GM12878 (cell line): ENCODE results near the gene SKP2. TPM values are rescaled to one million over a fixed set of nuclear protein-coding genes. Genes with fewer than 3 reads are reported as not detected.

Source experiments
- ATAC-seq: fragments of 200-7000 bp; cut with Tn5 transposase; 3 replicates; pipeline ENCODE4 v1.9.1; 2020; ENCODE audit warnings: mild to moderate bottlenecking, moderate library complexity
- BruUV-seq: library from RNA; stranded (reverse); fragments of 400-500 nt; replicated peaks from 2 replicates; lab custom pipeline; 2021; lab: Mats Ljungman, UMichigan
- CTCF ChIA-PET: fragments of 300-600 bp; sonication (Branson Sonifier 250); formaldehyde crosslinking; extraction: SDS; loops from one replicate; lab custom pipeline; 2021; ENCODE audit warnings: inconsistent platforms; lab: Yijun Ruan, JAX
- POLR2A ChIA-PET: fragments of 350-600 bp; formaldehyde crosslinking; extraction: SDS; loops from one replicate; lab custom pipeline; 2021; ENCODE audit warnings: inconsistent platforms; lab: Charles Lee
- RAD21 ChIA-PET: fragments of 300-600 bp; sonication (Branson Sonifier 250); formaldehyde crosslinking; loops from one replicate; lab custom pipeline; 2023; ENCODE audit warnings: antibody characterized with exemption; ENCODE audit not compliant: unreplicated experiment; lab: Charles Lee
- SMC1A ChIA-PET: fragments of 300-600 bp; sonication (Branson Sonifier 250); formaldehyde crosslinking; loops from one replicate; lab custom pipeline; 2023; ENCODE audit not compliant: unreplicated experiment, uncharacterized antibody; lab: Charles Lee
- DNase-seq: peaks from one replicate; pipeline ENCODE4 v3.0.0-alpha.2; 2011; ENCODE audit warnings: low read depth, low spot score
- FAIRE-seq: peaks from 3 replicates; lab custom pipeline; 2011; peaks lifted over from hg19 to GRCh38; lab: Jason Lieb, UNC
- H2AFZ ChIP-seq: 2 replicates; pipeline ENCODE4 v1.6.0; 2011; ENCODE audit warnings: low read depth, low read length, control low read depth; ENCODE audit not compliant: control insufficient read depth
- H3K27ac ChIP-seq: 2 replicates; pipeline ENCODE4 v1.5.1; 2011; ENCODE audit warnings: control low read depth; ENCODE audit not compliant: control insufficient read depth, insufficient read depth
- H3K27me3 ChIP-seq, 2 experiments: replicated peaks in 1 of 2; 2 replicates each; pipeline versions ENCODE4 v1.6.0 to v1.6.1; 2011; ENCODE audit warnings: low read length in 1 of 2; ENCODE audit not compliant: control insufficient read depth in 2 of 2, insufficient read depth in 2 of 2
- H3K36me3 ChIP-seq, 2 experiments: 2 replicates each; pipeline ENCODE4 v1.5.1; 2011; ENCODE audit warnings: low read length in 1 of 2; ENCODE audit not compliant: control insufficient read depth in 2 of 2, insufficient read depth in 2 of 2
- H3K4me1 ChIP-seq: 2 replicates; pipeline ENCODE4 v1.6.1; 2011; ENCODE audit warnings: mild to moderate bottlenecking, low read length, moderate library complexity, mixed read lengths; ENCODE audit not compliant: control insufficient read depth, insufficient read depth
- H3K4me2 ChIP-seq: 2 replicates; pipeline ENCODE4 v1.6.0; 2011; ENCODE audit warnings: control low read depth; ENCODE audit not compliant: control insufficient read depth, insufficient read depth
- H3K4me3 ChIP-seq: fragments of 200-600 bp; sonication (generic); 2 replicates; pipeline ENCODE4 v1.5.1; 2016
- H3K79me2 ChIP-seq: 2 replicates; pipeline ENCODE4 v1.6.0; 2011; ENCODE audit warnings: low read length; ENCODE audit not compliant: control insufficient read depth, insufficient read depth
- H3K9ac ChIP-seq: 2 replicates; pipeline ENCODE4 v1.8.0; 2011; ENCODE audit warnings: low read length, control low read depth, mixed read lengths; ENCODE audit not compliant: control insufficient read depth, insufficient read depth
- H3K9me3 ChIP-seq: replicated peaks from 3 replicates; pipeline ENCODE4 v1.5.1; 2011; ENCODE audit warnings: mild to moderate bottlenecking, low read length; ENCODE audit not compliant: control insufficient read depth, insufficient read depth
- H4K20me1 ChIP-seq: 2 replicates; pipeline ENCODE4 v1.6.0; 2011; ENCODE audit not compliant: control insufficient read depth, insufficient read depth
- ATF7 ChIP-seq: fragments of 450-650 bp; IDR thresholded peaks from 2 replicates; pipeline ENCODE4 v1.6.1; 2016; ENCODE audit warnings: low read depth, mild to moderate bottlenecking
- CEBPZ ChIP-seq: fragments of 150-350 bp; IDR thresholded peaks from 2 replicates; pipeline ENCODE4 v1.6.1; 2016; ENCODE audit warnings: low read depth, low read length
- HDAC6 ChIP-seq: fragments of 200-600 bp; sonication (generic); IDR thresholded peaks from one replicate; pipeline ENCODE4 v1.8.0; 2017; ENCODE audit warnings: antibody characterized with exemption; ENCODE audit not compliant: unreplicated experiment
- IRF4 ChIP-seq: IDR thresholded peaks from 2 replicates; pipeline ENCODE4 v1.6.1; 2011; ENCODE audit warnings: low read depth, low read length
- JUND ChIP-seq: IDR thresholded peaks from 2 replicates; pipeline ENCODE4 v1.6.1; 2012; ENCODE audit warnings: low read depth, mild to moderate bottlenecking, low read length, improper control_type of control experiment, moderate library complexity
- MLLT1 ChIP-seq: fragments of 450-650 bp; IDR thresholded peaks from 2 replicates; pipeline ENCODE4 v1.6.1; 2016; ENCODE audit warnings: mild to moderate bottlenecking
- MYB ChIP-seq: fragments of 150-350 bp; IDR thresholded peaks from 2 replicates; pipeline ENCODE4 v1.6.1; 2014; ENCODE audit warnings: mild to moderate bottlenecking, low read depth, low read length, borderline replicate concordance
- NFXL1 ChIP-seq: fragments of 450-650 bp; IDR thresholded peaks from 2 replicates; pipeline ENCODE4 v1.6.1; 2017; ENCODE audit warnings: antibody characterized with exemption, mild to moderate bottlenecking, borderline replicate concordance
- NR2C1 ChIP-seq: fragments of 450-650 bp; IDR thresholded peaks from 2 replicates; pipeline ENCODE4 v1.6.1; 2017; ENCODE audit warnings: antibody characterized with exemption, mild to moderate bottlenecking, moderate library complexity
- POLR2AphosphoS5 ChIP-seq: IDR thresholded peaks from 2 replicates; pipeline ENCODE4 v1.6.1; 2011; ENCODE audit warnings: mild to moderate bottlenecking, low read length, inconsistent platforms
- RCOR1 ChIP-seq: conservative IDR thresholded peaks from 2 replicates; pipeline ENCODE4 v1.6.1; 2012; ENCODE audit warnings: low read depth, low read length, improper control_type of control experiment
- RFX5 ChIP-seq: IDR thresholded peaks from 2 replicates; pipeline ENCODE4 v1.6.1; 2011; ENCODE audit warnings: low read depth, low read length, improper control_type of control experiment
- SUZ12 ChIP-seq: fragments of 200-600 bp; sonication (generic); IDR thresholded peaks from one replicate; pipeline ENCODE4 v1.6.1; 2018; ENCODE audit warnings: antibody characterized with exemption, mild to moderate bottlenecking; ENCODE audit not compliant: unreplicated experiment
- TARDBP ChIP-seq: IDR thresholded peaks from 2 replicates; pipeline ENCODE4 v1.6.1; 2016; ENCODE audit warnings: borderline replicate concordance
- TCF3 ChIP-seq: IDR thresholded peaks from 2 replicates; pipeline ENCODE4 v1.6.1; 2012; ENCODE audit warnings: low read depth, mild to moderate bottlenecking, low read length, borderline replicate concordance; ENCODE audit not compliant: insufficient read depth
- ZNF207 ChIP-seq: fragments of 450-650 bp; IDR thresholded peaks from 2 replicates; pipeline ENCODE4 v1.6.1; 2014; ENCODE audit warnings: antibody characterized with exemption, mild to moderate bottlenecking, borderline replicate concordance
- ZNF384 ChIP-seq: IDR thresholded peaks from 2 replicates; pipeline ENCODE4 v1.6.1; 2012; ENCODE audit warnings: low read depth, mild to moderate bottlenecking, low read length, improper control_type of control experiment, borderline replicate concordance
- ZSCAN29 ChIP-seq: fragments of 450-650 bp; IDR thresholded peaks from 2 replicates; pipeline ENCODE4 v1.6.1; 2017; ENCODE audit warnings: mild to moderate bottlenecking, moderate library complexity
- WGBS: methylation state at CpG from one replicate; pipeline ENCODE4 v1.1.6; 2016; ENCODE audit warnings: low lambda C conversion rate; ENCODE audit not compliant: insufficient replicate concordance, insufficient coverage; ENCODE audit errors: missing lambda C conversion rate; 5-methylcytosine and 5-hydroxymethylcytosine counted together
- in situ Hi-C: fragments of 300-500 bp; cut with MboI; formaldehyde crosslinking; loops from 9 replicates; pipeline ENCODE4 v1.14.3; 2018; ENCODE audit warnings: mixed read lengths
- intact Hi-C: fragments of 100-400 bp; cut with micrococcal nuclease; formaldehyde crosslinking; loops from one replicate; pipeline ENCODE4 v1.14.2; 2022; ENCODE audit not compliant: unreplicated experiment
- polyA plus RNA-seq, 11 experiments: library from polyadenylated mRNA; depleted of rRNA in 4 of 11; unstranded in 6 of 11; stranded (reverse) in 5 of 11; fragments of >200 nt; fragmentation: Nextera tagmentation in 4 of 11; fragmentation: Illumina TruSeq in 1 of 11; extraction: Ambion mirVana in 4 of 11; extraction: Trizol in 1 of 11; gene quantifications; 1 replicate in 1 of 11; 2 replicates in 10 of 11; pipeline versions ENCODE4 v1.2.1 to v1.2.3, GENCODE V29; 2011 to 2016; ENCODE audit warnings: inconsistent platforms in 2 of 11, missing spikeins in 2 of 11, low read depth in 1 of 11
- total RNA-seq, 4 experiments: library from RNA; depleted of rRNA in 3 of 4; stranded (reverse); fragments of >200 nt in 3 of 4; fragmentation: Illumina TruSeq in 1 of 4; extraction: Trizol in 1 of 4; gene quantifications; 2 replicates each; pipeline versions ENCODE4 v1.2.1 to v1.2.3, GENCODE V29; 2013 to 2021

SKP2 gene
- total and polyA plus RNA-seq, 10 of the 15 experiments (the other 5 are each of a cell fraction or from before 2014, with no cell fraction given) = 13.9 to 50.8 (median 36.9) TPM

- peaks cover 5 to 22% of the 10 kb centered on the region in 2 experiments for H3K36me3 ChIP-seq
- no peak overlapping the region for H3K4me2 ChIP-seq
- no peak overlapping the region for H3K9ac ChIP-seq
- no peak for FAIRE-seq
- H4K20me1 ChIP-seq = no peaks in the 10 kb centered on the region
- RAD21 ChIA-PET = interaction anchor here (1.7 kb wide), 1 partner anchor 12 kb away, joined by 5 read pairs; no protein-coding TSS in a partner anchor
- no peaks in the 10 kb centered on the region; the same call in 2 of the 3 replicates for H3K9me3 ChIP-seq
- no peak for ATAC-seq
- no peaks in the 10 kb centered on the region for H3K4me1 ChIP-seq
- intact Hi-C loops = no loop called here
- WGBS = 98% methylated on average over 4 of the region's 4 CpGs
- in situ Hi-C loops = loop anchor here (10.0 kb wide), 1 partner anchor 60 kb away; no protein-coding TSS in a partner anchor
- H3K27ac ChIP-seq = no peak overlapping the region
- no peak overlapping the region for H3K4me3 ChIP-seq
- TF ChIP-seq POLR2AphosphoS5 (no peak), ZNF384 (no peak), JUND (no peak), IRF4 (no peak), TARDBP (no peak), CEBPZ (no peak), SUZ12 (no peak), NFXL1 (no peak), ZNF207 (no peak), RFX5 (no peak), ATF7 (no peak), RCOR1 (no peak), MYB (no peak), HDAC6 (no peak), TCF3 (no peak), NR2C1 (no peak), ZSCAN29 (no peak), MLLT1 (no peak)
- SMC1A ChIA-PET = interaction anchor here (1.6 kb wide), 1 partner anchor 12 kb away, joined by 5 read pairs; no protein-coding TSS in a partner anchor
- no peaks in the 10 kb centered on the region for H3K27me3 ChIP-seq
- H3K79me2 ChIP-seq = no peaks in the 10 kb centered on the region; the same call in 1 of the 2 replicates
- DNase-seq = no peak
- POLR2A ChIA-PET = no interaction called here
- H2AFZ ChIP-seq = no peak overlapping the region
- BruUV-seq = no TSS peak
- CTCF ChIA-PET = no interaction called here
Observed at GRCh38 chr5:36164461-36164860, 12.6 kb downstream of the SKP2 start.
